CD14-positive monocyte (primary cell): ENCODE results near the gene PTPRD. TPM values are rescaled to one million over a fixed set of nuclear protein-coding genes. Genes with fewer than 3 reads are reported as not detected.

Source experiments
- DNase-seq, 3 donors: peaks; one replicate each; pipeline ENCODE4 v3.0.0-alpha.2; 2011 to 2022
- H2AFZ ChIP-seq: 2 replicates; pipeline ENCODE4 v1.6.0; 2012; ENCODE audit warnings: mild to moderate bottlenecking, low read depth, low read length, inconsistent platforms; ENCODE audit not compliant: insufficient read depth, poor library complexity, severe bottlenecking
- H3K27ac ChIP-seq, 2 donors: 1 replicate in 1 of 2; 2 replicates in 1 of 2; pipeline ENCODE4 v1.5.1; 2012 to 2013; ENCODE audit warnings: low read length in 2 of 2, control low read depth in 1 of 2, inconsistent platforms in 1 of 2, low read depth in 1 of 2, mild to moderate bottlenecking in 1 of 2
- H3K27me3 ChIP-seq, 2 donors: one replicate each; pipeline versions ENCODE4 v1.6.0 to v1.6.1; 2011 to 2013; ENCODE audit warnings: low read length in 2 of 2; ENCODE audit not compliant: control insufficient read depth in 2 of 2, insufficient read depth in 2 of 2
- H3K36me3 ChIP-seq, 2 donors: replicated peaks in 1 of 2; 1 replicate in 1 of 2; 2 replicates in 1 of 2; pipeline versions ENCODE4 v1.5.1 to v1.6.1; 2012 to 2013; ENCODE audit warnings: low read length in 2 of 2, control low read depth in 1 of 2, inconsistent platforms in 1 of 2, mild to moderate bottlenecking in 1 of 2; ENCODE audit not compliant: insufficient read depth in 2 of 2, control insufficient read depth in 1 of 2
- H3K4me1 ChIP-seq, 2 donors: 1 replicate in 1 of 2; 2 replicates in 1 of 2; pipeline versions ENCODE4 v1.5.1 to v1.6.1; 2012 to 2013; ENCODE audit warnings: low read length in 2 of 2, control low read depth in 1 of 2, inconsistent platforms in 1 of 2, mild to moderate bottlenecking in 1 of 2, moderate library complexity in 1 of 2; ENCODE audit not compliant: insufficient read depth in 2 of 2, control insufficient read depth in 1 of 2
- H3K4me2 ChIP-seq: replicated peaks from 2 replicates; pipeline ENCODE3; 2012; ENCODE audit warnings: low read length, moderate library complexity, mild to moderate bottlenecking; ENCODE audit not compliant: poor library complexity, severe bottlenecking; ENCODE audit errors: extremely low read depth
- H3K4me3 ChIP-seq, 3 experiments: fragments of 200-600 bp in 1 of 3; sonication (generic) in 1 of 3; replicated peaks in 1 of 3; 1 replicate in 2 of 3; 2 replicates in 1 of 3; pipeline ENCODE4 v1.5.1; 2011 to 2013; ENCODE audit warnings: low read length in 3 of 3, mild to moderate bottlenecking in 3 of 3, control low read depth in 2 of 3, low read depth in 2 of 3, inconsistent platforms in 1 of 3, moderate library complexity in 1 of 3
- H3K79me2 ChIP-seq: 2 replicates; pipeline ENCODE4 v1.6.0; 2012; ENCODE audit warnings: mild to moderate bottlenecking, control low read depth, inconsistent platforms, low read length, moderate library complexity; ENCODE audit not compliant: insufficient read depth
- H3K9ac ChIP-seq: 2 replicates; pipeline ENCODE4 v1.6.0; 2017; ENCODE audit warnings: low read length, mild to moderate bottlenecking; ENCODE audit not compliant: insufficient read depth, poor library complexity, severe bottlenecking
- H3K9me3 ChIP-seq, 2 donors: replicated peaks in 1 of 2; 1 replicate in 1 of 2; 2 replicates in 1 of 2; pipeline versions ENCODE4 v1.5.1 to v1.6.1; 2012 to 2013; ENCODE audit warnings: low read length in 2 of 2, control low read depth in 1 of 2; ENCODE audit not compliant: control insufficient read depth in 1 of 2, insufficient read depth in 1 of 2
- H4K20me1 ChIP-seq: 2 replicates; pipeline ENCODE4 v1.6.0; 2012; ENCODE audit warnings: mild to moderate bottlenecking, low read length, control low read depth, moderate library complexity; ENCODE audit not compliant: insufficient read depth
- H3K27ac Mint-ChIP-seq, 7 donors: one replicate each; pipeline ENCODE4 v1.8.0; 2020; ENCODE audit warnings: mild to moderate bottlenecking in 7 of 7, mixed read lengths in 7 of 7, moderate library complexity in 6 of 7, inconsistent platforms in 2 of 7
- H3K27me3 Mint-ChIP-seq, 3 donors: one replicate each; pipeline ENCODE4 v1.8.0; 2021 to 2022; ENCODE audit warnings: low read depth in 3 of 3, mild to moderate bottlenecking in 3 of 3, mixed read lengths in 3 of 3, moderate library complexity in 3 of 3, inconsistent platforms in 1 of 3
- H3K36me3 Mint-ChIP-seq, 2 donors: one replicate each; pipeline ENCODE4 v1.8.0; 2020; ENCODE audit warnings: mixed read lengths in 2 of 2, inconsistent platforms in 1 of 2, mild to moderate bottlenecking in 1 of 2
- H3K4me1 Mint-ChIP-seq: one replicate; pipeline ENCODE4 v1.8.0; 2020; ENCODE audit warnings: mild to moderate bottlenecking, mixed read lengths
- H3K4me3 Mint-ChIP-seq, 2 donors: one replicate each; pipeline ENCODE4 v1.8.0; 2020; ENCODE audit warnings: mild to moderate bottlenecking in 2 of 2, mixed read lengths in 2 of 2, moderate library complexity in 1 of 2
- H3K9me3 Mint-ChIP-seq, 7 donors: one replicate each; pipeline ENCODE4 v1.8.0; 2020 to 2022; ENCODE audit warnings: mixed read lengths in 7 of 7, mild to moderate bottlenecking in 6 of 7, moderate library complexity in 6 of 7, inconsistent platforms in 2 of 7
- WGBS: methylation state at CpG from one replicate; pipeline ENCODE4 v1.1.5; 2013; ENCODE audit warnings: missing lambda C conversion rate; ENCODE audit not compliant: insufficient coverage; 5-methylcytosine and 5-hydroxymethylcytosine counted together
- intact Hi-C, 2 donors: fragments of 100-400 bp; cut with micrococcal nuclease; formaldehyde crosslinking; loops; one replicate each; pipeline versions ENCODE4 v1.15.0 to v1.15.1; 2023
- polyA plus RNA-seq, 3 donors: library from polyadenylated mRNA; depleted of rRNA in 1 of 3; unstranded in 2 of 3; stranded (reverse) in 1 of 3; fragments of 300-500 nt in 2 of 3; fragments of >200 nt in 1 of 3; fragmentation: Illumina TruSeq in 2 of 3; gene quantifications; 1 replicate in 2 of 3; 2 replicates in 1 of 3; pipeline ENCODE4 v1.2.3, GENCODE V29; 2012 to 2021
- TF ChIP-seq, protein P1 (sequence below): fragments of 200-600 bp; IDR thresholded peaks from one replicate; pipeline ENCODE4 v1.8.0; 2022; ENCODE audit warnings: antibody characterized with exemption, mild to moderate bottlenecking

The PTPRD gene
- polyA plus RNA-seq, 3 donors = not detected

DNA sequence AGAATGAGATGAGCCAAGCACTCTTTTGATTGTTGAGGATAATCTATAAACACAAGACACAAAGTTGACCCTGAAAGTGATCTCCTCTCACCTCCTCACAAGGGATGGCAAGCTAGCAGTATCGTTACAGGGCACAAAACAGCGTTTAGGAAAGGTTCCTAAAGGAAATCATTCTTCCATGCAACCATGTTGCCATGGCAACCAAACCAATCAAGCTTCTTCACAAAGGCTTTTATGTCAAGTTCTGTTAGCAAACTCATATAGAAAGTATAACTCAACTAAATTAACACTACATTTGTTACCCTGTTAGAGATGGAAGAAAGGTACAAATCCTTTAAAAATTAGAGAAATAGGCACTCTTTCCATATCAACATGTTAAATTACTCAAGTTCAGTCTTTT lies 1796.4 kb downstream of the PTPRD start:
- no peaks in the 10 kb centered on the region for H3K4me1 Mint-ChIP-seq
- intact Hi-C loops = no loop called here
- Histone ChIP-seq H3K9me3 (no peaks in the 10 kb centered on the region), H3K9ac (no peak overlapping the region), H3K27ac (no peak overlapping the region), H3K4me3 (no peak overlapping the region), H3K4me2 (no peak overlapping the region), H3K79me2 (no peaks in the 10 kb centered on the region), H3K27me3 (no peaks in the 10 kb centered on the region), H2AFZ (no peak overlapping the region), H3K4me1 (no peaks in the 10 kb centered on the region), H3K36me3 (no peaks in the 10 kb centered on the region), H4K20me1 (no peaks in the 10 kb centered on the region)
- H3K4me3 Mint-ChIP-seq = no peak overlapping the region
- H3K36me3 Mint-ChIP-seq = no peaks in the 10 kb centered on the region
- DNase-seq = no peak
- H3K27me3 Mint-ChIP-seq = peaks cover 0 to 2% (median 0%) of the 10 kb centered on the region in 3 donors
- 100% methylated on average over 2 of the region's 2 CpGs for WGBS
- peaks cover 0 to 5% (median 0%) of the 10 kb centered on the region in 7 donors for H3K9me3 Mint-ChIP-seq
- TF ChIP-seq, protein P1, sequence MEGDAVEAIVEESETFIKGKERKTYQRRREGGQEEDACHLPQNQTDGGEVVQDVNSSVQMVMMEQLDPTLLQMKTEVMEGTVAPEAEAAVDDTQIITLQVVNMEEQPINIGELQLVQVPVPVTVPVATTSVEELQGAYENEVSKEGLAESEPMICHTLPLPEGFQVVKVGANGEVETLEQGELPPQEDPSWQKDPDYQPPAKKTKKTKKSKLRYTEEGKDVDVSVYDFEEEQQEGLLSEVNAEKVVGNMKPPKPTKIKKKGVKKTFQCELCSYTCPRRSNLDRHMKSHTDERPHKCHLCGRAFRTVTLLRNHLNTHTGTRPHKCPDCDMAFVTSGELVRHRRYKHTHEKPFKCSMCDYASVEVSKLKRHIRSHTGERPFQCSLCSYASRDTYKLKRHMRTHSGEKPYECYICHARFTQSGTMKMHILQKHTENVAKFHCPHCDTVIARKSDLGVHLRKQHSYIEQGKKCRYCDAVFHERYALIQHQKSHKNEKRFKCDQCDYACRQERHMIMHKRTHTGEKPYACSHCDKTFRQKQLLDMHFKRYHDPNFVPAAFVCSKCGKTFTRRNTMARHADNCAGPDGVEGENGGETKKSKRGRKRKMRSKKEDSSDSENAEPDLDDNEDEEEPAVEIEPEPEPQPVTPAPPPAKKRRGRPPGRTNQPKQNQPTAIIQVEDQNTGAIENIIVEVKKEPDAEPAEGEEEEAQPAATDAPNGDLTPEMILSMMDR = no peak
- no peak overlapping the region for H3K27ac Mint-ChIP-seq

DNA sequence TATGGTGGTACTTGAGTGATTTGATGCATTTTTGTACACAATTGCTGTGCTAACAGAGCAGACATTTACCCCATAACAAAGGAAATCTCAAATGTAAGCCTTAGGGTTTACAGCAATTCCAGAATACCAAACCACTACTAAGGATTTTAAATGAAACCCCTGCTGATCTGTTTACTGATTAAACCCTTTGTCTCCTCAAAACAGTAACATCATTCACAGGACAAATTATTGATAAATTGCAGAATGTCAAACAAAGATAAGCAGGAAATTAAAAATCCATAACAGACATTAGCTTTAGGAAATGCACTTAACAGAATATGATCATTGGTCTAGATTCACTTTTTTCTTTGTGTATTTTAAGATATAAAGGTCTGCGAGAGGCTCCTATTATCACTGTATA lies 1796.9 kb downstream of the PTPRD start:
- no CpG with 5 or more reads among the region's 1 CpG for WGBS
- Mint-ChIP-seq H3K27ac (no peak overlapping the region), H3K4me1 (no peaks in the 10 kb centered on the region), H3K4me3 (no peak overlapping the region), H3K27me3 (peaks cover 0 to 2% (median 0%) of the 10 kb centered on the region in 3 donors), H3K36me3 (no peaks in the 10 kb centered on the region), H3K9me3 (peaks cover 0 to 5% (median 0%) of the 10 kb centered on the region in 7 donors)
- Histone ChIP-seq H3K4me1 (no peaks in the 10 kb centered on the region), H3K9me3 (no peaks in the 10 kb centered on the region), H3K4me3 (no peak overlapping the region), H2AFZ (no peak overlapping the region), H3K79me2 (no peaks in the 10 kb centered on the region), H3K9ac (no peak overlapping the region), H4K20me1 (no peaks in the 10 kb centered on the region), H3K4me2 (no peak overlapping the region), H3K27me3 (no peaks in the 10 kb centered on the region), H3K36me3 (no peaks in the 10 kb centered on the region), H3K27ac (no peak overlapping the region)
- intact Hi-C loops = no loop called here
- no peak for DNase-seq
- TF ChIP-seq, protein P1 = no peak
